WTC11 (cell line): Measurements from ENCODE around the gene THSD7B.

Experiments
- CDX4 ChIP-seq: fragments of 250-450 bp; sonication (Bioruptor Pico); IDR thresholded peaks from 2 replicates; pipeline ENCODE4 v1.9.0; 2021; ENCODE audit warnings: moderate library complexity, mild to moderate bottlenecking, inconsistent platforms, borderline replicate concordance
- ETV6 ChIP-seq: sonication (generic); formaldehyde crosslinking; IDR thresholded peaks from 2 replicates; pipeline ENCODE4 v1.8.1; 2022; ENCODE audit warnings: mild to moderate bottlenecking, missing genetic modification reagents
- IRF2 ChIP-seq: sonication (generic); formaldehyde crosslinking; IDR thresholded peaks from 2 replicates; pipeline ENCODE4 v1.8.0; 2022; ENCODE audit warnings: low read depth, missing genetic modification reagents, borderline replicate concordance
- NFYB ChIP-seq: sonication (generic); formaldehyde crosslinking; conservative IDR thresholded peaks from 2 replicates; pipeline ENCODE4 v1.8.0; 2022; ENCODE audit warnings: low read depth, missing genetic modification reagents
- PREB ChIP-seq: sonication (generic); formaldehyde crosslinking; IDR thresholded peaks from 2 replicates; pipeline ENCODE4 v1.8.1; 2022; ENCODE audit warnings: mild to moderate bottlenecking, missing genetic modification reagents, moderate library complexity, borderline replicate concordance
- RELA ChIP-seq: sonication (generic); formaldehyde crosslinking; IDR thresholded peaks from 2 replicates; pipeline ENCODE4 v1.8.1; 2022; ENCODE audit warnings: missing genetic modification reagents, mild to moderate bottlenecking, borderline replicate concordance
- SP1 ChIP-seq: sonication (generic); formaldehyde crosslinking; conservative IDR thresholded peaks from 2 replicates; pipeline ENCODE4 v1.8.1; 2022; ENCODE audit warnings: missing genetic modification reagents
- ZNF232 ChIP-seq: sonication (generic); formaldehyde crosslinking; IDR thresholded peaks from 2 replicates; pipeline ENCODE4 v1.8.0; 2022; ENCODE audit warnings: mild to moderate bottlenecking, missing genetic modification reagents
- ZNF416 ChIP-seq: fragments of 250-450 bp; sonication (Bioruptor Pico); IDR thresholded peaks from 2 replicates; pipeline ENCODE4 v1.9.0; 2021; ENCODE audit warnings: mild to moderate bottlenecking, inconsistent platforms
- TF ChIP-seq, protein P1 (sequence below): fragments of 200-600 bp; IDR thresholded peaks from 2 replicates; pipeline ENCODE4 v1.8.0; 2022; ENCODE audit warnings: antibody characterized with exemption
- TF ChIP-seq, protein P2 (sequence below): sonication (generic); formaldehyde crosslinking; conservative IDR thresholded peaks from 2 replicates; pipeline ENCODE4 v1.8.1; 2022; ENCODE audit warnings: mild to moderate bottlenecking, missing genetic modification reagents
- TF ChIP-seq, protein P3 (sequence below): sonication (generic); formaldehyde crosslinking; conservative IDR thresholded peaks from 2 replicates; pipeline ENCODE4 v1.8.1; 2023; ENCODE audit warnings: mild to moderate bottlenecking, low read depth, missing genetic modification reagents, moderate library complexity

GRCh38 chr2:137178951-137179377 lies 413.6 kb downstream of the THSD7B start:
- TF ChIP-seq, protein P1, sequence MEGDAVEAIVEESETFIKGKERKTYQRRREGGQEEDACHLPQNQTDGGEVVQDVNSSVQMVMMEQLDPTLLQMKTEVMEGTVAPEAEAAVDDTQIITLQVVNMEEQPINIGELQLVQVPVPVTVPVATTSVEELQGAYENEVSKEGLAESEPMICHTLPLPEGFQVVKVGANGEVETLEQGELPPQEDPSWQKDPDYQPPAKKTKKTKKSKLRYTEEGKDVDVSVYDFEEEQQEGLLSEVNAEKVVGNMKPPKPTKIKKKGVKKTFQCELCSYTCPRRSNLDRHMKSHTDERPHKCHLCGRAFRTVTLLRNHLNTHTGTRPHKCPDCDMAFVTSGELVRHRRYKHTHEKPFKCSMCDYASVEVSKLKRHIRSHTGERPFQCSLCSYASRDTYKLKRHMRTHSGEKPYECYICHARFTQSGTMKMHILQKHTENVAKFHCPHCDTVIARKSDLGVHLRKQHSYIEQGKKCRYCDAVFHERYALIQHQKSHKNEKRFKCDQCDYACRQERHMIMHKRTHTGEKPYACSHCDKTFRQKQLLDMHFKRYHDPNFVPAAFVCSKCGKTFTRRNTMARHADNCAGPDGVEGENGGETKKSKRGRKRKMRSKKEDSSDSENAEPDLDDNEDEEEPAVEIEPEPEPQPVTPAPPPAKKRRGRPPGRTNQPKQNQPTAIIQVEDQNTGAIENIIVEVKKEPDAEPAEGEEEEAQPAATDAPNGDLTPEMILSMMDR = no peak
- TF ChIP-seq IRF2 = no peak
- TF ChIP-seq ZNF232 (CRISPR knock-in tag) = no peak
- no peak for TF ChIP-seq NFYB (CRISPR knock-in tag)
- TF ChIP-seq, protein P2, sequence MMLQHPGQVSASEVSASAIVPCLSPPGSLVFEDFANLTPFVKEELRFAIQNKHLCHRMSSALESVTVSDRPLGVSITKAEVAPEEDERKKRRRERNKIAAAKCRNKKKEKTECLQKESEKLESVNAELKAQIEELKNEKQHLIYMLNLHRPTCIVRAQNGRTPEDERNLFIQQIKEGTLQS (CRISPR knock-in tag) = no peak
- no peak for TF ChIP-seq ZNF416 (CRISPR knock-in tag)
- no peak for TF ChIP-seq CDX4
- no peak for TF ChIP-seq PREB
- no peak for TF ChIP-seq RELA (CRISPR knock-in tag)
- no peak for TF ChIP-seq ETV6 (CRISPR knock-in tag)
- TF ChIP-seq, protein P3, sequence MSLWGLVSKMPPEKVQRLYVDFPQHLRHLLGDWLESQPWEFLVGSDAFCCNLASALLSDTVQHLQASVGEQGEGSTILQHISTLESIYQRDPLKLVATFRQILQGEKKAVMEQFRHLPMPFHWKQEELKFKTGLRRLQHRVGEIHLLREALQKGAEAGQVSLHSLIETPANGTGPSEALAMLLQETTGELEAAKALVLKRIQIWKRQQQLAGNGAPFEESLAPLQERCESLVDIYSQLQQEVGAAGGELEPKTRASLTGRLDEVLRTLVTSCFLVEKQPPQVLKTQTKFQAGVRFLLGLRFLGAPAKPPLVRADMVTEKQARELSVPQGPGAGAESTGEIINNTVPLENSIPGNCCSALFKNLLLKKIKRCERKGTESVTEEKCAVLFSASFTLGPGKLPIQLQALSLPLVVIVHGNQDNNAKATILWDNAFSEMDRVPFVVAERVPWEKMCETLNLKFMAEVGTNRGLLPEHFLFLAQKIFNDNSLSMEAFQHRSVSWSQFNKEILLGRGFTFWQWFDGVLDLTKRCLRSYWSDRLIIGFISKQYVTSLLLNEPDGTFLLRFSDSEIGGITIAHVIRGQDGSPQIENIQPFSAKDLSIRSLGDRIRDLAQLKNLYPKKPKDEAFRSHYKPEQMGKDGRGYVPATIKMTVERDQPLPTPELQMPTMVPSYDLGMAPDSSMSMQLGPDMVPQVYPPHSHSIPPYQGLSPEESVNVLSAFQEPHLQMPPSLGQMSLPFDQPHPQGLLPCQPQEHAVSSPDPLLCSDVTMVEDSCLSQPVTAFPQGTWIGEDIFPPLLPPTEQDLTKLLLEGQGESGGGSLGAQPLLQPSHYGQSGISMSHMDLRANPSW = no peak
- no peak for TF ChIP-seq SP1
